ENCODE data around the gene AGMAT. TPM values are rescaled to one million over a fixed set of nuclear protein-coding genes. Genes with fewer than 3 reads are reported as not detected.
A peak's percentile ranks its signal among the peaks of the same experiment; 100 is the strongest.

AGMAT gene
- total and polyA plus RNA-seq, 2 of the 13 experiments (the other 11 are each of a cell fraction or from before 2014, with no cell fraction given): 59.1 to 174 TPM

GRCh38 chr1:15618077-15618654, 33.3 kb upstream of the AGMAT start (continued):
- 0 out of 2 replicates have a peak, but pooled peaks have one; percentile 3 for TF ChIP-seq ZNF362 (CRISPR knock-in tag; IDR thresholded peaks at IDR 0.05; ENCODE audit: borderline replicate concordance)
- 0 out of 2 replicates have a peak, but pooled peaks have one; percentile 4 for TF ChIP-seq PHF8 (CRISPR knock-in tag; IDR thresholded peaks at IDR 0.05)

DNA sequence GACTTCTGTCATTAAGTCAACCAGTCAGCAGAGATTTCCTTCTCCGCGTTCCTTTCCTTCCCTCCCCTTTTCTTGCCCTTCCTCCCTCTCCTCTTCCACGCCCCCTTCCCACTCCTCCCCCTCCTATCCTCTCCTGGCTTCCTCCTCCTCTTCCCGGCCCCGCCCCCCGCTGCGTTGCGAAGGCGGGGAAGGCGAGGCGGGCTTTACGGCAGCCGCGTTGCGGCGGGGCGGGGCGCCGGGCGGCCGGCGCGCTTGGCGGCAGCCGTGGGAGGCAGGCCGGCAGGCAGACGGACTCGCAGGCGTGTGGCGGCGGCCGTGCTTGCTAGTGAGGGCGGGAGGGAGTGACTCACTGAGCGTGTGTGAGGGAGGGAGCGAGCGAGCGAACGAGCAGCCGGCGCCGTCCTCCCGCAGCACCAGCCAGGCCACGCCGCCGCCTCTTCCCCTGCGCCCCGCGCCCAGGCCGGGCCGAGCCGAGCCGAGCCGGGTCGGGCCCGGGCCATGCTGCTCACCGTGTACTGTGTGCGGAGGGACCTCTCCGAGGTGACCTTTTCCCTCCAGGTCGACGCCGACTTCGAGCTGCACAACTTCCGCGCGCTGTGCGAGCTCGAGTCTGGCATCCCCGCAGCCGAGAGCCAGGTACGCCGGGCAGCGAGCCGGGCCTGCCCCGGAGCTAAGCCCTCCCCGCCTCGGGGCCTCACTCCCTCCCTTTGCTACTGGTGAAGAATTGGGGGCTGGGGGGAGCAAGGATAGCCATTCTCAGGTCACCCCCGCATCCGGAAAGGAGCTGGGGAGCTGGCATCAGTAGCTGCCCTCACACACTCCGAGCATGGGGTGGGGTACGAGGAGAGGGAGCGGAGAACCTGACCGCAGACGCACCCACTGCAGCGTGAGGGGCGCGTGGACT, 32.6 kb upstream of the AGMAT start, which contains the start of gene DDI2:
Gene DDI2 (plus strand): TSS at position 286 of the 904 bp plus-strand sequence. CDS start 213 bp downstream, at position 499.
- H4K20me1 ChIP-seq (ENCODE audit: insufficient read depth, low read length): peaks cover 28% of the 10 kb centered on the region
- intact Hi-C loops (cut with micrococcal nuclease; ENCODE audit: unreplicated experiment) (loop anchor here (1.0 kb wide), 1 partner anchor 12 kb away; no protein-coding TSS in a partner anchor), in situ Hi-C loops (cut with HindIII; ENCODE audit: extremely low pct_ligation_motif_present, low pct_unique_long_range_greater_than_20kb) (no loop called here)
- peak within 1 kb of the TSS; percentile 67 for H2AFZ ChIP-seq (ENCODE audit: low read length)
- peak within 1 kb of the TSS; percentile 95 for H3K27ac ChIP-seq (ENCODE audit: extremely low read length, insufficient read depth, low read length)
- H3K4me1 ChIP-seq (ENCODE audit: insufficient read depth, low read length): peaks cover 53% of the 10 kb centered on the region
- H3K27me3 ChIP-seq (ENCODE audit: control insufficient read depth in 1 of 2, insufficient read depth in 2 of 2, low read length in 2 of 2): no peaks in the 10 kb centered on the region; a peak in 1 of 5 replicates
- no peaks in the 10 kb centered on the region for H3K9me3 ChIP-seq (ENCODE audit: low read length)
- peak within 1 kb of the TSS; percentile 92 for H3K4me2 ChIP-seq (ENCODE audit: low read depth, low read length)
- CTCF ChIA-PET (ENCODE audit: low intra/inter-chr PET ratio, low total read pairs): no interaction called here
- POLR2A ChIA-PET: interaction anchor here (0.9 to 8.5 kb wide), 14 partner anchors 7 to 183 kb away, joined by 3 to 188 read pairs (median 11); partner anchors contain the start of genes AGMAT, CASP9 and DNAJC16
- FAIRE-seq (peak; percentile 54), ATAC-seq (peak; percentile 88), DNase-seq (ENCODE audit: low spot score) (peak; percentile 86)
- H3K79me2 ChIP-seq (ENCODE audit: insufficient read depth, low read length): peaks cover 44% of the 10 kb centered on the region
- under 1% methylated on average over 36 of the region's 86 CpGs for WGBS (ENCODE audit: low lambda C conversion rate)
- peak within 1 kb of the TSS; percentile 87 to 100 (median 97) for H3K4me3 ChIP-seq (replicated peaks in 1 of 3; ENCODE audit: insufficient read depth in 1 of 3, low read depth in 2 of 3, low read length in 3 of 3)
- H3K9ac ChIP-seq (ENCODE audit: insufficient read depth, low read depth, low read length): peak within 1 kb of the TSS; percentile 97
- H3K36me3 ChIP-seq (replicated peaks in 1 of 2; ENCODE audit: control insufficient read depth in 1 of 2, insufficient read depth in 2 of 2, low read length in 2 of 2): peaks cover 0 to 3% of the 10 kb centered on the region in 2 experiments; a peak in 2 of 5 replicates
- no TSS peak for BruUV-seq (replicated peaks)
- no peak for TF ChIP-seq FOXA1 (IDR thresholded peaks at IDR 0.05)
- TF ChIP-seq FOXA1 (CRISPR knock-in tag; IDR thresholded peaks at IDR 0.05): no peak
- no peak for TF ChIP-seq ATF1 (CRISPR knock-in tag; IDR thresholded peaks at IDR 0.05)
- peak; percentile 38; the same call in 1 of the 2 replicates for TF ChIP-seq ZNF616 (CRISPR knock-in tag; IDR thresholded peaks at IDR 0.05; ENCODE audit: low read depth)
- TF ChIP-seq ZNF446 (CRISPR knock-in tag; IDR thresholded peaks at IDR 0.05): peak; percentile 95
- no peak; the same call in 1 of the 2 replicates for TF ChIP-seq KLF6 (CRISPR knock-in tag; IDR thresholded peaks at IDR 0.05)
- TF ChIP-seq TFE3 (CRISPR knock-in tag; IDR thresholded peaks at IDR 0.05): no peak; the same call in 1 of the 2 replicates
- TF ChIP-seq U2AF2 (IDR thresholded peaks at IDR 0.05; ENCODE audit: low read depth, low read length): no peak
- 0 out of 2 replicates have a peak, but pooled peaks have one; percentile 40 for TF ChIP-seq ZNF160 (CRISPR knock-in tag; IDR thresholded peaks at IDR 0.05)
- TF ChIP-seq TEF (CRISPR knock-in tag; IDR thresholded peaks at IDR 0.05): no peak
- TF ChIP-seq CREB3 (CRISPR knock-in tag; IDR thresholded peaks at IDR 0.05): peak; percentile 67; the same call in 1 of the 2 replicates
- TF ChIP-seq KLF9 (CRISPR knock-in tag; IDR thresholded peaks at IDR 0.05; ENCODE audit: low read depth): no peak
- TF ChIP-seq SYNCRIP (IDR thresholded peaks at IDR 0.05; ENCODE audit: insufficient read depth, low read depth, low read length): no peak
- TF ChIP-seq RFXANK (CRISPR knock-in tag; IDR thresholded peaks at IDR 0.05): no peak
- TF ChIP-seq ZMYM3 (CRISPR knock-in tag; IDR thresholded peaks at IDR 0.05): no peak
- TF ChIP-seq SSRP1 (CRISPR knock-in tag; IDR thresholded peaks at IDR 0.05): no peak; the same call in 1 of the 2 replicates
